K562 (cell line): ENCODE data around the gene GET3. TPM values are rescaled to one million over a fixed set of nuclear protein-coding genes. Genes with fewer than 3 reads are reported as not detected.

Experiments used
- CBFA2T2 ChIP-seq: fragments of 450-650 bp; conservative IDR thresholded peaks from 2 replicates; pipeline ENCODE4 v1.6.1; 2017; ENCODE audit warnings: mild to moderate bottlenecking
- CBX5 ChIP-seq: IDR thresholded peaks from 2 replicates; pipeline ENCODE4 v1.6.1; 2014; ENCODE audit warnings: low read depth, borderline replicate concordance
- CHD1 ChIP-seq: fragments of 200-600 bp; sonication (generic); IDR thresholded peaks from one replicate; pipeline ENCODE4 v1.6.1; 2012; ENCODE audit warnings: mild to moderate bottlenecking, moderate library complexity, low read length, inconsistent platforms
- ELF1 ChIP-seq: fragments of 200-800 bp; sonication (Bioruptor generic); IDR thresholded peaks from 2 replicates; pipeline ENCODE4 v1.6.1; 2016; ENCODE audit warnings: missing genetic modification characterization, missing compliant biosample characterization
- ELF4 ChIP-seq: fragments of 450-650 bp; formaldehyde crosslinking; IDR thresholded peaks from 2 replicates; pipeline ENCODE4 v1.4.0; 2022; ENCODE audit warnings: missing genetic modification characterization
- ESRRB ChIP-seq: fragments of 250-450 bp; sonication (Bioruptor Pico); IDR thresholded peaks from 2 replicates; pipeline ENCODE4 v1.5.0; 2020; ENCODE audit warnings: mild to moderate bottlenecking, moderate library complexity, borderline replicate concordance
- GABPB1 ChIP-seq: sonication (generic); formaldehyde crosslinking; IDR thresholded peaks from 2 replicates; pipeline ENCODE4 v1.8.0; 2022; ENCODE audit warnings: mild to moderate bottlenecking, missing genetic modification reagents
- HNRNPL ChIP-seq: fragments of 200-400 bp; formaldehyde crosslinking; IDR thresholded peaks from 2 replicates; pipeline ENCODE4 v1.6.1; 2017; ENCODE audit warnings: low read depth, mild to moderate bottlenecking, low read length
- JUN ChIP-seq, 2 experiments: sonication (generic) in 1 of 2; formaldehyde crosslinking in 1 of 2; IDR thresholded peaks; 2 replicates each; pipeline versions ENCODE4 v1.6.1 to v1.8.0; 2012 to 2022; ENCODE audit warnings: borderline replicate concordance in 2 of 2, mild to moderate bottlenecking in 2 of 2, improper control_type of control experiment in 1 of 2, low read depth in 1 of 2, low read length in 1 of 2, missing genetic modification reagents in 1 of 2
- MYBL2 ChIP-seq, 2 experiments: fragments of 450-650 bp in 1 of 2; sonication (generic) in 1 of 2; formaldehyde crosslinking in 1 of 2; IDR thresholded peaks; 2 replicates each; pipeline versions ENCODE4 v1.6.1 to v1.8.1; 2017 to 2022; ENCODE audit warnings: borderline replicate concordance in 1 of 2, inconsistent platforms in 1 of 2, low read depth in 1 of 2, mild to moderate bottlenecking in 1 of 2, missing genetic modification reagents in 1 of 2, moderate library complexity in 1 of 2
- RBM39 ChIP-seq: fragments of 200-400 bp; formaldehyde crosslinking; optimal IDR thresholded peaks from 2 replicates; pipeline ENCODE3; 2018; ENCODE audit warnings: low read depth, low read length
- RNF2 ChIP-seq: sonication (generic); IDR thresholded peaks from 2 replicates; pipeline ENCODE4 v1.6.1; 2016
- SMAD4 ChIP-seq: fragments of 250-450 bp; sonication (Bioruptor Pico); conservative IDR thresholded peaks from 2 replicates; pipeline ENCODE4 v1.8.0; 2021; ENCODE audit warnings: inconsistent platforms, mild to moderate bottlenecking, moderate library complexity
- TCF7 ChIP-seq: sonication (generic); IDR thresholded peaks from 2 replicates; pipeline ENCODE4 v1.6.1; 2016; ENCODE audit warnings: antibody characterized with exemption, borderline replicate concordance
- ZBTB7A ChIP-seq: IDR thresholded peaks from 2 replicates; pipeline ENCODE4 v1.6.1; 2011; ENCODE audit warnings: low read depth, mild to moderate bottlenecking, low read length, moderate library complexity, borderline replicate concordance; ENCODE audit not compliant: control insufficient read depth
- ZNF274 ChIP-seq: IDR thresholded peaks from 2 replicates; pipeline ENCODE4 v1.6.1; 2011; ENCODE audit warnings: low read depth, mild to moderate bottlenecking, low read length, moderate library complexity, borderline replicate concordance
- ZNF354B ChIP-seq: fragments of 250-450 bp; sonication (Bioruptor Pico); IDR thresholded peaks from 2 replicates; pipeline ENCODE4 v1.4.0; 2020
- polyA plus RNA-seq, 8 experiments: library from polyadenylated mRNA; depleted of rRNA in 4 of 8; stranded (reverse) in 5 of 8; unstranded in 3 of 8; fragments of >200 nt; fragmentation: Nextera tagmentation in 2 of 8; fragmentation: Illumina TruSeq in 1 of 8; extraction: Ambion mirVana in 2 of 8; extraction: Trizol in 1 of 8; gene quantifications; 2 replicates each; pipeline versions ENCODE4 v1.2.1 to v1.2.3, GENCODE V29; 2011 to 2014; ENCODE audit warnings: inconsistent platforms in 1 of 8, missing spikeins in 1 of 8
- total RNA-seq, 7 experiments: library from RNA; depleted of rRNA in 6 of 7; stranded (reverse); fragments of >200 nt in 6 of 7; fragmentation: Illumina TruSeq in 2 of 7; extraction: Trizol in 2 of 7; gene quantifications; 2 replicates each; pipeline versions ENCODE4 v1.2.1 to v1.2.3, GENCODE V29; 2011 to 2021; ENCODE audit warnings: low replicate concordance in 1 of 7
- TF ChIP-seq, protein P1 (sequence below): fragments of 450-650 bp; IDR thresholded peaks from 2 replicates; pipeline ENCODE4 v1.7.1; 2018; ENCODE audit warnings: mild to moderate bottlenecking, low read depth; ENCODE audit not compliant: partially characterized antibody
- TF ChIP-seq, protein P2 (sequence below): fragments of 250-450 bp; sonication (Bioruptor Pico); IDR thresholded peaks from 2 replicates; pipeline ENCODE4 v1.8.0; 2022; ENCODE audit warnings: moderate library complexity, mild to moderate bottlenecking, inconsistent platforms
- TF ChIP-seq, protein P3 (sequence below): conservative IDR thresholded peaks from 2 replicates; pipeline ENCODE4 v1.6.1; 2011; ENCODE audit warnings: low read depth, mild to moderate bottlenecking, low read length; ENCODE audit not compliant: control insufficient read depth
- TF ChIP-seq, protein P4 (sequence below): sonication (generic); formaldehyde crosslinking; IDR thresholded peaks from 2 replicates; pipeline ENCODE4 v1.8.0; 2022; ENCODE audit warnings: mild to moderate bottlenecking, missing genetic modification reagents

GET3 gene
- total and polyA plus RNA-seq, 9 of the 15 experiments (the other 6 are each of a cell fraction or from before 2014, with no cell fraction given) = 8.3 to 83.5 (median 51.8) TPM

DNA sequence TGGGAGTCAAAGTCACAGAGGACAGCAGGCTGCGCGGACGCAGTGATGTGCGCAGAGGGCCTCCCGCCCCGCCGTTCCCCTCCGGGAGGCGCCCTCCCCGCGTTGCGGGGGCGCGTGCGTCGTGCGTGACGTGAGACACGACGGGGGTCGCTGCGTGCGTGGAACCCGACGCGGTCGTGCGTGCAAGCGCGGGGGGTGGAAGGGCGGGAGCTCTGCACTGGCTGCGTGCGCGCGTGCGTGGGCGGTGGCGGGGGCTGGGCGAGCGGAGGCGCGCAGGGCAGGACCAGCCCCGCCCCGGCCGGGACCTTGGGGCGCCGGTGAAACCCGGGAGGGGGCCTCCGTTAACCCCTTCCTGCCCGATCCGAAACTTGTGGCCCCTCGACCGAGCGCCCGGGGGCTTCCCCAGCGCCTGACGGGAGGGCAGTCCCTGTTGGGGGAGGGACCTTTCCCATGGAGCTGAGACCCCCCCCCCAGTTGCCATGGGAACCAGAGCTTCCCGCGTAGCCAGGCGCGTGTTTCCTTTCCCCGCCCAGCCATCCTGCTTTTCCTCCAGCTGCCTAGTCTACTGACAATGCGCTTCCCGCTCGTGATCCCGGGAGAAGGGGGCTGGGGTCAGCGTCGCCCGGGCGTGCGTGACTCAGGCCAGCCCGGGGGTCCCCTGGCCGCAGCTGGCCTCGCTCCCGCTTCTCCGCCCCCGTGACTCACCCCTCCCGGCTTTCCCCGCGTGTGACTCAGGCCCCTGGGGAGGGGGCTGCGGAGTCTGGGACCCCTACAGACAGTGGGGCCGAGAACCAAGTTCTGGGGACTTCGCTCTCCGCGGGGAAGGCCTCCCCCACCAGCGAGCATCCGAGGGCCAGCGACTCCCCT, 45.4 kb downstream of the GET3 start (continued):
- TF ChIP-seq MYBL2 (IDR thresholded peaks at IDR 0.05; ENCODE audit: low read depth) = no peak
- TF ChIP-seq MYBL2 (CRISPR knock-in tag; IDR thresholded peaks at IDR 0.05; ENCODE audit: borderline replicate concordance) = no peak
- TF ChIP-seq ELF4 (CRISPR knock-in tag) = no peak
- TF ChIP-seq, protein P1, sequence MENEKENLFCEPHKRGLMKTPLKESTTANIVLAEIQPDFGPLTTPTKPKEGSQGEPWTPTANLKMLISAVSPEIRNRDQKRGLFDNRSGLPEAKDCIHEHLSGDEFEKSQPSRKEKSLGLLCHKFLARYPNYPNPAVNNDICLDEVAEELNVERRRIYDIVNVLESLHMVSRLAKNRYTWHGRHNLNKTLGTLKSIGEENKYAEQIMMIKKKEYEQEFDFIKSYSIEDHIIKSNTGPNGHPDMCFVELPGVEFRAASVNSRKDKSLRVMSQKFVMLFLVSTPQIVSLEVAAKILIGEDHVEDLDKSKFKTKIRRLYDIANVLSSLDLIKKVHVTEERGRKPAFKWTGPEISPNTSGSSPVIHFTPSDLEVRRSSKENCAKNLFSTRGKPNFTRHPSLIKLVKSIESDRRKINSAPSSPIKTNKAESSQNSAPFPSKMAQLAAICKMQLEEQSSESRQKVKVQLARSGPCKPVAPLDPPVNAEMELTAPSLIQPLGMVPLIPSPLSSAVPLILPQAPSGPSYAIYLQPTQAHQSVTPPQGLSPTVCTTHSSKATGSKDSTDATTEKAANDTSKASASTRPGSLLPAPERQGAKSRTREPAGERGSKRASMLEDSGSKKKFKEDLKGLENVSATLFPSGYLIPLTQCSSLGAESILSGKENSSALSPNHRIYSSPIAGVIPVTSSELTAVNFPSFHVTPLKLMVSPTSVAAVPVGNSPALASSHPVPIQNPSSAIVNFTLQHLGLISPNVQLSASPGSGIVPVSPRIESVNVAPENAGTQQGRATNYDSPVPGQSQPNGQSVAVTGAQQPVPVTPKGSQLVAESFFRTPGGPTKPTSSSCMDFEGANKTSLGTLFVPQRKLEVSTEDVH = peak; percentile 61
- TF ChIP-seq CBFA2T2 = 0 out of 2 replicates have a peak, but pooled peaks have one; percentile 5
- peak; percentile 81 for TF ChIP-seq HNRNPL
- TF ChIP-seq TCF7 = no peak
- peak; percentile 44; the same call in 1 of the 2 replicates for TF ChIP-seq JUN (IDR thresholded peaks at IDR 0.05; ENCODE audit: borderline replicate concordance, low read depth, low read length)
- no peak for TF ChIP-seq JUN (CRISPR knock-in tag; IDR thresholded peaks at IDR 0.05; ENCODE audit: borderline replicate concordance)
- peak; percentile 92 for TF ChIP-seq SMAD4 (CRISPR knock-in tag)
- TF ChIP-seq RBM39 = no peak
- TF ChIP-seq CBX5 = no peak; the same call in 1 of the 2 replicates
- no peak for TF ChIP-seq ELF1
- TF ChIP-seq ZNF274 = no peak
- TF ChIP-seq, protein P2, sequence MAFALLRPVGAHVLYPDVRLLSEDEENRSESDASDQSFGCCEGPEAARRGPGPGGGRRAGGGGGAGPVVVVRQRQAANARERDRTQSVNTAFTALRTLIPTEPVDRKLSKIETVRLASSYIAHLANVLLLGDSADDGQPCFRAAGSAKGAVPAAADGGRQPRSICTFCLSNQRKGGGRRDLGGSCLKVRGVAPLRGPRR (CRISPR knock-in tag) = no peak
- TF ChIP-seq ZBTB7A = peak; percentile 97
- TF ChIP-seq, protein P3, sequence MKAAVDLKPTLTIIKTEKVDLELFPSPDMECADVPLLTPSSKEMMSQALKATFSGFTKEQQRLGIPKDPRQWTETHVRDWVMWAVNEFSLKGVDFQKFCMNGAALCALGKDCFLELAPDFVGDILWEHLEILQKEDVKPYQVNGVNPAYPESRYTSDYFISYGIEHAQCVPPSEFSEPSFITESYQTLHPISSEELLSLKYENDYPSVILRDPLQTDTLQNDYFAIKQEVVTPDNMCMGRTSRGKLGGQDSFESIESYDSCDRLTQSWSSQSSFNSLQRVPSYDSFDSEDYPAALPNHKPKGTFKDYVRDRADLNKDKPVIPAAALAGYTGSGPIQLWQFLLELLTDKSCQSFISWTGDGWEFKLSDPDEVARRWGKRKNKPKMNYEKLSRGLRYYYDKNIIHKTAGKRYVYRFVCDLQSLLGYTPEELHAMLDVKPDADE = peak; percentile 58; the same call in 1 of the 2 replicates
- TF ChIP-seq ZNF354B (CRISPR knock-in tag) = no peak
- TF ChIP-seq, protein P4, sequence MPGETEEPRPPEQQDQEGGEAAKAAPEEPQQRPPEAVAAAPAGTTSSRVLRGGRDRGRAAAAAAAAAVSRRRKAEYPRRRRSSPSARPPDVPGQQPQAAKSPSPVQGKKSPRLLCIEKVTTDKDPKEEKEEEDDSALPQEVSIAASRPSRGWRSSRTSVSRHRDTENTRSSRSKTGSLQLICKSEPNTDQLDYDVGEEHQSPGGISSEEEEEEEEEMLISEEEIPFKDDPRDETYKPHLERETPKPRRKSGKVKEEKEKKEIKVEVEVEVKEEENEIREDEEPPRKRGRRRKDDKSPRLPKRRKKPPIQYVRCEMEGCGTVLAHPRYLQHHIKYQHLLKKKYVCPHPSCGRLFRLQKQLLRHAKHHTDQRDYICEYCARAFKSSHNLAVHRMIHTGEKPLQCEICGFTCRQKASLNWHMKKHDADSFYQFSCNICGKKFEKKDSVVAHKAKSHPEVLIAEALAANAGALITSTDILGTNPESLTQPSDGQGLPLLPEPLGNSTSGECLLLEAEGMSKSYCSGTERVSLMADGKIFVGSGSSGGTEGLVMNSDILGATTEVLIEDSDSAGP = no peak
- TF ChIP-seq CHD1 = no peak
- TF ChIP-seq GABPB1 (CRISPR knock-in tag) = peak; percentile 71
- 0 out of 2 replicates have a peak, but pooled peaks have one; percentile 38 for TF ChIP-seq RNF2
- TF ChIP-seq ESRRB (CRISPR knock-in tag) = no peak
